Stimulated activated CD8-positive, alpha-beta memory T cell treated with anti-CD3 and anti-CD28 coated beads, Interleukin-12 subunit alpha, Interleukin-12 subunit beta, amount 100 ng/mL, for 1 hour (primary cell): ENCODE results near the gene LAMC3.
"Not testable (repeated sequence)": the region's sequence is repeated elsewhere in the genome, so short reads cannot be mapped to it uniquely, and the experiment has no call there.

Experiments
- DNase-seq: peaks from one replicate; pipeline ENCODE4 v3.0.0-alpha.2; 2020; ENCODE audit warnings: low read depth

Gene LAMC3

DNA sequence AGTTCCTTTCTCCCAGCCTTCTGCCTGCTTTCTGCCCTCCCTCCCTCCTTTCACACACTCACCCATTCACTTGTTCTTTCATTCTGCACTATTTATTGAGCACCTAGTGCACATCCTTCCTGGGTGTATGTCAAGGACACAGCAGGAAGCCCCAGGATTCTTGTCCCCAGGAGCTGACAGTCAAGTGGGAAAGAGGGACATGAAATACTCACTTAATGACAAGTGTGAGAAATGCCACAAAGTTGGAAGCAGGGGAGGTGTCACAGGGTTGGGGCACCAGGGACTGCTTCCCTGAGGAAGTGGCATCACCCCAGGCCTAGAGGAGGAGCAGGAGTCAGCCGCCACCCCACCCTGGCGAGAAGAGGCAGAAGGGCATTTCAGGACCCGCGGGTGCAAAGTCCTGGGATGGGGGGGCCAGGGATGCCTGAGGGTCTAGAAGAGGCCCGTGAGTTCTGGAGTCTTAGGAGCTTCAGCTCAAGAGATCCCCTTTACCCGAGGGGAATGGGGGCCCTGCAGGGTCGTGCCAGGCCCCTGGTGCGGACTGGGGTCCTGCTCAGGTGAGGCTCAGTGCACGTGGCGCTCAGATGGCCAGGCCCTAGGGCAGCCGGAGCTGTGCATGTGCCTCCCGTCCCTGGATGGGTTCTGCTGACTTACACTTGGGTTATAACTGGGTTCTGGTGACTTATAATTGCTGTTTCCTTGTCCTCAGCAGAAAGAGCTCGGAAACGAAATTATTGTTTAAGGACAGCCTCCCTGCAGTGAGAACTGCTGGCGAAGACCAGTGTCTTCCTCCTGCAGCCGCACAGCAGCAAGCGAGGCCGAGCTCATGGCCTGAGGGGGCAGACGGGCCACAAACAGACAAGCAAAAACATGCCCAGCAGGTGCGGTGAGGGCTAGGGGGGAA is 16.9 kb upstream of the LAMC3 start:
- DNase-seq, result no peak

DNA sequence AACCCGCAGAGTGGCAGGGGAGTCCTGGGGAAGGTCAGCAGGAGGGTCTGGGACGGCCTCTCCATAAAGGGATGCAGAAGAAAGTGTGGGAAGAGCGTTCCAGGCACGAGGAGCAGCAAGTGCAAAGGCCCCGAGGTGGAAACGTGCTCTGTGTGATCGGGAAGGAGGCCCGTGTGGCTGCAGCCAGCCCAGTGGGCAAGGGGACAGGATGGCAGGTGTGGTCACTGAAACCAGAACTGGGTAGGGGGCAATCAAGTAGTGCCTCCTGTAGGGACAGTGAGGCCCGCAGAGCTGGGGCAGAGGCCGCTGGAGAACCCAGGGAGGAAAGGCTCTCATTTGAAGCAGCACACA is 16.3 kb upstream of the LAMC3 start:
- no peak for DNase-seq

DNA sequence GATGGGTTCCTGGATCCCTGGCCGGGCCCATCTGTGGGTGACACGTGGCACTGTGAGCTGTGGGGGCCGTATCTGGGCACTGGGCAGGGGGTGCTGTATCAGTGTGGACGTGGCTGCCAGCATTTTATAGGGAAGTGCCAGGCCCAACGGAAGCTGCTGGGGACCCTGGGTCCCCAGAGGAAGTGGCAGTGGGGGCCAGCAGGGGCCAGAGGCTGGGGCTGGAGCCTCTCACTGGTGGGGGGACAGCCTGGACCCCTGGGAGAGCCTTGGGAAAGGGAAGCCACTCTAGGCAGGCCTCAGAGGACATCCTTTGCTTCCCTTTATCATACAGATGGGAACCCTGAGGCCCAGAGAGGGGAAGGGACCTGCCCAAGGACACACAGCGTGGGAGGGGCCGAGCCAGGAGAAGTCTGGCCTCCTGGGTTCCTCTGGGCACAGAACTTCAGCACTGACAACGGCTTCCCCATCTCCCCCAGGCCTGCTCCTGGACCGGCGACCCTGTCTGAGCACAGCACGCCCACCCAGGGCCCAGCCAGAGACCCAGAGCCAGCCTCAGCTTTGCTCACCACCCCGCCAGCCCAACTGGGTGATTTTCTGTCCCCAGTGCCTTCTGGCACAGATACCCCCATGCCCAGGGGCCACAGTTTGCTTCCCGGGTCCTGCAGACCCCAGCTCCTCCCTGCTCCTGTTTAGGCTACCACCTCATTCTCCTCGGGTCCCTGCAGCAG is 15.5 kb upstream of the LAMC3 start:
- no peak for DNase-seq

DNA sequence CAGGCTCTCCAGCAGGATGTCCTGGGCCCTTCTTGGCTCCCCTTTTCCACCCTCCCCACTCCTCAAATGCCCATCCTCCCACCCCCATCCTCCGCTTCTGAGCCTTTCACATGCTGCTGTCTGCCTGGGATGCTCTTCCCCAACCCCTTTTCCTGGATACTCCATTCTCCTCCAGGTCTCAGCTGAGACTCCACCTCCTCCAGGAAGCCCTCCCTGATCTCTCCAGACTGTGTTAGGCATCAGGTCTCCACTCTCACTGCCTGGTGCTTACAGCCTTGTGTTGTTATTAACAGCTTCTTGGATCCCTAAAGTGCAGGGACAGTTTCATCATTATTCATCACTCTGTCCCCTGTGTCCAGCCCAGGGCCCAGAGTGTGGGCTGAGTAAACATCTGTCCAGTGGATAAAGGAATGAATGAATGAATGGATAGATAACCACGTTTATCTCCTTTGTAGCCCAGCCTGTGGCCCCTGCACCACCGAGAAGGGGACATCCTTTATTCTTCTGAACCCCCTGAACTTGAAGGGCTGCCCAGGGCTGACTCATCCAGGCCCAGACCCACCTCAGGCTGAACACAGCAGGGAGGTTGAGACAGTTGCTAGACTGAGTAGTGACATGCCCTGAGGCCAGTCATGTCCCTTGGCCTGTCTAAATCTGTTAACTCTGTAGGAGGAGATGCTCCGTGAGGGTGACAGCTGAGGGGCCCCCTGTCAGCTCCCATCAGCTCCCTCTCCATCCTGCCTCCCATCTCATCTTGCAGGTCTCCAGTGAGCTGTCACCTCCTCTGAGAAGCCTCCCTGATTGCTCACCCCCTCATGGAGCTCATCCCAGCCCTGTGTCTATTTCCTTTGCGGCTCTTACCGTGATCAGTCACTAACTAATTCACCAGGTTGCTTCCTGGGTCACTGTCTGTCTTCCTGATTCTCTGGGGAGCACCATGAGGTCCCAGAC is 14.6 kb upstream of the LAMC3 start:
- DNase-seq, result no peak

DNA sequence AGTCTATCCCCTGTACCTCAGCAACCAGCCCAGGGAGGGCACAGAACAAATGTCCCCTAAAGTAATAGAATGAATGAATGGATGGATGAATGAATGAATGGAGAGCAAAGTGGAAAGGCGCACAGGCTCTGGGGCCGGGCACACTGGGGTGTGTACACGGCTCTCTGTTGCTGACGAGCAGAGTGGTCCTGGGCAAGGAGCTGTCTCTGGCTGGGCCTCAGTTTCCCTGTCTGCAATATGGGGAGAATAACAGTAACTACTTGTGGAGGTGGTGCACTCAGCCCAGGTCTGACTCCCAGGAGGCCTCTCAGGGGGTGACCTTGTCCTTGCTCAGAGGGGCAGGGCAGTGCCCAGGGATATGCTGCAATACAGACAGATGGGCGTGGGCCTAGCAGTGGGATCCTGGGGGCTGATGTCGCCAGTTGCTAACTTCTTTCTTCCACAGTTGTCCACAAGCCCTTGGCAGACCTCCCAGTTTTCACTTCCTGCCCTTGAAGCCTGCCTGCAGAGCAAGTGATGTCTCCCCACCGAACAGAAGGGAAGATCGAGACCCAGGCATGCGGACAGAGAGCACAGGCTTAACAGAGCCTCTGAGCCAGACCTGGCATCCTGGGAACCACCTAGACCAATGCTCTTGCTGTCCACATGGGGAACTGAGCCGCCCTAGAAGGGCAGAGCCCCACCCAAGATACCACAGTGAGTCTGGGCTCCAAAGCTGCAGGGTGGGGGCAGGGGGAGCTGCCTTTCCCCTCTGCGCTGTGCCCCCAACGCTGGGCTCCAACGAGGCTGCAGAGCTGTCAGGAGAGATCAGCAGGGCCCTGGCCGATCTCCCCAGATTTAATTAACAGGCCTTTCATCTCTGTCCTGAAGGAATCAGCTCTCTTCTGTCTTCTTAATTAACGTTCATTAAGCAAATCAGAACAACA is 13.6 kb upstream of the LAMC3 start:
- no peak for DNase-seq

DNA sequence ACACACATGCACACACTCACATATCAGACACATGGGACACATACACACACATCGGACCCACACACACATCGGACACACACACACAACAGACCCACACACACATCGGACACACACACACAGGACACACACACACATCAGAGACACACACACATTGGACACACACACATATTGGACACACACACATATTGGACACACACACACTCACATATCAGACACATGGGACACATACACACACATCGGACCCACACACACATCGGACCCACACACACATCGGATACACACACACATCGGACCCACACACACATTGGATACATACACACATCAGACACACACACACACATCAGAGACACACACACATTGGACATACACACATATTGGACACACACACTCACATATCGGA is 12.8 kb upstream of the LAMC3 start:
- no peak for DNase-seq

DNA sequence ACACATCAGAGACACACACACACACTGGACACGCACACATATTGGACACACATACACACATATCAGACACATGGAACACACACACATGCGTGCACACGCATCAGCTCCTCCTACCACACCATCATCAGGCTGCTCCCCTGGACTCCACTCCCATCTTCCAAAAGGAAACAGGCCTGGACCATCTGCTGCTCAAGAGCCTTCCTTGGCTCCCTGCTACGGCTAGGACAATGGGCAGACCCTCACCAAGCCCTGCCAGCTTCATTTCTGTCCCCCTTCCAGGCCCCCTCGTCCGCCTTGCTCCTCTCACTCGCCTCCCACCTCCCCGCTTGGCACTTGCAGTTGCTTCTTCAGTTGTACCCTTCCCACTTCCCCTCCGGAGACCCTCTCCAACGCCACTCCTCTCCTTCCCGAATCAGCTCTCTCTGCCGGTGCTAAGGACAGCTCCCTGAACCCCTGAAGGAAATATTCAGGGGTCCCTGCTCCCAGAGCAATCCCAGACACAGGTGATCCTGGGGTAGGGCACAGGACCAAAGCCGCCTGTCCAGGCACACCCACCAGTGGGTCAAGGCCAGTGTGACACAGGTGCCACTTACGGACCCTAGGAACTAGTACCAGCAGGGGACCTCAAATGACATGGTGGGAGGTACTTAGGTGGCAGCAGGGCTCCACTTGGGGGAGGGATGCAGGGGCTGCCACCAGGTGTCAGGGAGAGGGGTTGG is 12.1 kb upstream of the LAMC3 start:
- DNase-seq, result no peak

DNA sequence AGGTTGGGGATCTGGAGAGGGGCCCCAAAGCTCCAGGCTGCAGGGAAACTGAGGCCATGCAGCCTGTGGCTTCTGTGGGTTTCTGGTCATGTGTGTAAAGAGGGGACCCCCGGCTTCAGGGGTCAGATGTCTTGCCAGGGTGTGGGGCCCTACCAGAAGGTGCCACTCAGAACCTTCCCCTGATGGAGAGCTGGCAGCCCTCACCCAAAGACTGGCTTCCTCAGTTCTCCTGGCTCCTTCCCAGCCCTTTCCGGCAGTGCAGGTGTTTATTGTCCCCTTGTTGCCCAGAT is 11.6 kb upstream of the LAMC3 start:
- no peak for DNase-seq

DNA sequence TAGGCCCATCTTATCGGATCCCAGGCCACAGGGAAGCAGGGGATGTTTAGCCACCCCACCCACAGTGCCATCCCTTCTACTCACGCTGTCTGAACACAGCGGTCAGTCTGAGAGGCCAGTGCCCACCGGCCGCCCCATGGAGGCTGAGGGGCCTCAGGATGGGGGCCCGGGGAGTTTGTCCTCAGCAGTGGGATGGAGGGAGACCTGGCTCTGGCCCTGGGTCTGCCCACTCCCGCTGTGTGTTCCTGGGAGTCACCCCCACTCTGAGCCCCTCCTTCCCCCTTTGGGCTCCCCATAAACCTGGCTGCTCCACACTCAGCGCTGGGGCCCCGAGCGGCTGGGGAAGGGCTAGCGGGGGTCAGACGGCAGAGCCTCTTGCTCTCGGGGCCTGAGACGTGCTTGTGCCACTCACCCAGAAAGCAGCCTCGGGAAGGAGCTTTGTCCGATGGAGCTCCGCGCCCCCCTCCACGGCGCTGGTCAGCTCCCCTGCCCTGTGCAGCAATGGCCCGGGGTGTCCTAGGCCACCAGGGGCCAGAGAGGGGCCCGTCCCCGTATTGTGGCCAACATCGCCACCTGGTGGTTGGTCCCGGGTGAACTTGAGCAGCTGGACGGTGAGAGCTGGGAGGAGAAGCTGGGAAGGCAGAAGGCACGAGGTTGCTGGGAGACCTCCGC is 10.9 kb upstream of the LAMC3 start:
- DNase-seq, result no peak

DNA sequence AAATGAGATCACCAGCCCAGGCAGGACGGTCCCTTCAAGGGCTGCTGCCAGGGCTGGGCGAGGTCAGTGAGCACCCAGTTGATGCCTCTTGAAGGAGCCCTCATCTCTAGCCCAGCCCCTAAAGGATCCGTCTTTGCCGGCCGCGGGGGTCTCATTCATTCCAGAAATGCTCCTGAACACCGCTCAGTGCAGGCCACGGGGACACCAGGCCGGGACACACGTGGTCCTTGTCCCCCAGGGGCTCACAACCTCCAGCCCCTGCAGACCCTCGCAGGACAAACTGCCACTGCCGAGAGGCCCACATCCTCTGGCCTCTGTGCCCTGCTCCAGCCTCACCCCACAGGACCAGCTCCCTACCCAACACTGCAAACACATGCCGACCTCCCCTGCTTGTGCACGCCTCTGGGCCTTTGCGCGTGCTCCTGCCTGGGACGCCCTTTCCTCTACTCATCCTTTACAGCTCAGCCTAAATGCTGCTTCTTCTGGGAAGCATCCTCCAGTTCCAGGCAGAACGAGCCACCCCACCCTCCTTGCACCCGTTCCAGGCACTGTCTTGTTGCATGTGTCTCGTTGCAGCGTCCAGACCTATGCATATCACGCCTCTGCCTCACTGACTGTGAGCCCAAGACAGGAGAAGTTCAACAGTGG is 10.3 kb upstream of the LAMC3 start:
- no peak for DNase-seq

DNA sequence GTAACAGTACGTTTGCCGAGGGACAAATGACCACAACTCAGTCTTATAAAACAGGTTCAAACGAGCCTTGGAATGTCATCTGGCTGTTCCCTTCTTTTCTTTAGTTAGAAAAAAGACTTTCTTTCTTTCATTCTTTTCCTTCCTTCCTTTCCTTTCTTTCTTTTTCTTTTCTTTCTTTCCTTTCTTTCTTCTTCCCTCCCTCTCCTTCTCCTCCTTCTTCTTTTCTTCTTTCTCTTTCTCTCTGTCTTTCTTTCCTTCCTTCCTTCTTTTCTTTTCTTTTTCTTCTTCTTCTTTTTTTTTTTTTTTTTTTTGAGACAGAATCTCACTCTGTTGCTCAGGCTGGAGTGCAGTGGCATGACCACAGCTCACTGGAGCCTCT is 9.7 kb upstream of the LAMC3 start:
- no peak for DNase-seq

DNA sequence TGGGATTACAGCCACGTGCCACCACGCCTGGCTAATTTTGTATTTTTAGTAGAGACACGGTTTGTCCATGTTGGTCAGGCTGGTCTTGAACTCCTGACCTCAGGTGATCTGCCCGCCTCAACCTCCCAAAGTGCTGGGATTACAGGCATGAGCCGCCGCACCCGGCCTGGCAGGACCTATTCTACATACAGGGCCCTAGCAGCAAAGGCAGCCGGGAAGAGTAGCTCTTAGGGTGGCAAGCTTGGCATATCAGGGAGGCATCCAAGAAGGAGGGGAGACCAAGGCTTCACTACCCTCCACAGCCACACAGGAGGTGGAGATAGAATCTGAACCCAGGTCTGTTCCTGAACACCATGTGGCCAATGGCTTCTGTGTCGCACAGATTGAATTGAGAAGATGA is 8.4 kb upstream of the LAMC3 start:
- not testable (repeated sequence) for DNase-seq

DNA sequence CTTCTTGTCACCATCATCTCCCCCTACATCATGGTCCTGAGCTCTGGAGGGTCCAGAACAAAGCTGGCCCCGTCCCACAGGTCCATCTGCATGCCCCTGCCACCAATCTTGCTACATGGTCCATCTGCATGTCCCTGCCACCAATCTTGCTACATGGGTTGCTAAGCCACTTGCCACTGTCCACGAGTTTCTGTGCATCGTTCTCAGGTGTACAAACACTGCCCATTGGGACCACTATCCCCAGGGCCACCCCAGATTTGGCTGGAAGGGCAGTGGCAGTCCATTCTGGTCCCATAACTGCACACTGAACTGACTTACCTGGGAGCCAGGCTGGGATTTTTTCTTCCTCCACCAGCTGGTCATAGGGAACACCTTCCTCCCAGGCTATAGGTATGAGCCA is 8.0 kb upstream of the LAMC3 start:
- no peak for DNase-seq

DNA sequence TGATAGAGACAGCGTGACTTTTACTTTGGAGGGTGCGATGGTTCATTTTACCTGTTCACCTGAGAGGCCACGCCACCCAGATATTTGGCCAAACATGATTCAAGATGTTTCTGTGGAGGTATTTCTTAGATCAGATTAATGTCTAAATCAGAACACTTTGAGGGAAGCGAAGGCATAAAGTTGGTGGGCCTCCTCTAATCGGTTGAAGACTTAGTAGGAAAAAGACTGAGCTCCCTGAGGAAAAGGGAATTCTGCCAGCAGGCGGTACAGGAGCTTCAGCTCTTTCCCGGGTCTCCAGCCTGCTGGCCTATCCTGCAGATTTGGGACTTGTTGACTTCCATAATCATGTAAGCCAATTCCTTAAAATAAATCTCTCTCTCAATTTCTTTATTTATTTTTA is 7.0 kb upstream of the LAMC3 start:
- no peak for DNase-seq

DNA sequence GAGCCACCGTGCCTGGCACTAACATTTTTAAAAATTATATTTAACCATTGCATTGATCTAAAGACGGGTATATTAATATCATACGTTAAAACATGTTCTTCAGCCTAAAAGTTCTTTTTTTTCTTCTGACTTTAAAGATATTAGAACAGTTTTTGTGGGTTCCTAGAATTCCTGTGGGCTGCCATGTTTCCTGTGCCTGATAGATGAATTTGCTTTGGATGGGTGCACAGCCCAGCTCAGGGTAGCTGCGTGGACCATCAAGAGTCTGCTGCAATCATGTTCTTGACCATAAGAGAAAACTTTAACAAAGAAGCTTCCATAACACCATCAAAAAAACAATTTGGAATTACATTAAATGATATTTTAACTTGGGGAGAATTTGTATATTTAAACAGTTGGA is 2.4 kb upstream of the LAMC3 start:
- DNase-seq, result no peak

DNA sequence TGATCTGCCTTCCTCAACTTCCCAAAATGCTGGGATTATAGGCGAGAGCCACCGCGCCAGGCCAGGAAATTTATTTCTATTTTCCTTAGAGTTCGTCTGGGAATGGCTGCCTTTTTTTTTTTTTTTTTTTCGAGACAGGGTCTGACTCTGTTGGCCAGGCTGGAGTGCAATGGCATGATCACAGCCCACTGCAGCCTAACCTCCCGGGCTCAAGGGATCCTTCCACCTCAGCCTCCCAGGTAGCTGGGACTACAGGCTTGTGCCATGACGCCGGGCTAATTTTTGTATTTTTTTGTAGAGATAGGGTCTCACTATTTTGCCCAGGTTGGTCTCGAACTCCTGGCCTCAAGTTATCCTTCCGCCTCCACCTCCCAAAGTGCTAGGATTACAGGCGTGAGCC is 888 bp upstream of the LAMC3 start:
- DNase-seq, result no peak

DNA sequence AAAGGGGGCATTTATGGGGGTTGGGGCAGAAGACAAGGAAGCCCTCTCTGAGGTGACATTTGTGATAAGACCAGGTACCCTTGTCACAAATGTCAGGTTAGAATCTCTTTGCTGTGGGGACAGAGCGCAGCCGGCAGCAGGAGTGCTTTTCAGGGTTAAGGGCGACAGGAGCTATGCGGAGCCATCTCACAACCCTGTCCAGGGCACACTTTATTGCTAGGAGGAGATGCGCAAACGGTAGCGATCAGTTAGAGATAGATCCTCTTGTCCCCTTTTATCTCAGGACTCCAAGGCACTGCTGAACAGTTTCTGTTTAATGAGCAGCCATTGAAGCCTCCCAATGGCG is 438 bp upstream of the LAMC3 start:
- DNase-seq, result no peak

DNA sequence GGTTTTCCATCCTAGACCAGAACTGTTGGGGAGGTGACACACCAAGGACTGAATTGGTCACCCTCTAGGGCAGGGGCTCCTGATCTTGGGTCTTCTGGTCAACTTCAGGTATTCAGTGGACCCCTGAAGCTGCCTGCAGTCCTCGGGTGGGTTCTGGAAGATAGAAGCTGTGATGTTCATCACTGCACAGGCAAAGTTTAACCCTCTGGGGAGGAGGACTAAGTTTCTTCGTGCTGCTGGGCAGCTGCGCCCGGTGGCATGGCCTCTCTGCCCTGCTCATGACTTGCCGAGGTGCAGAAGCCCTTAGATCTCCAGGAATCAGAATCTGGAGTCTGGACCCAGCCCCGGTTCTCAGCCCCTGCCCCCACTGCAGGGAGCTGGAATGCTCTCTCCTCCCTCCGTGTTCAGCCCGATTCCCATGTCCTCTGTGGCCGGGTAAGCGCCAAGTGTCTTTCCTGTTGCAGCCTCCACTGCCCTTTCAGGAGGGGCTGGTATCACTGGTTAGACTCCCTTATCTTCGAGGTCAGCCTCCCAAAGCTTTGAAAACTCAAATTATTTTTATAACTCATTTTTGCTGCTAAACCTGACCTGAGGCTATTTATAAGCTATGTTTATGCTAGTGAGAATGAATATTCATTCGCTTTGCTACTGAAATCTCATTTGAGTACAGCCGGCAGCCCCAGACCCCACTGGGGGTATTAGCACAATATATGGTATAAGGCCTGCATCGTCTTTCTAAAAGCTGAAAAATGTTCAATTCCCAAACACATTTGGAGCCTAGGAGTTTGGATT is 1.7 kb downstream of the LAMC3 start:
- DNase-seq, result no peak
